Measurements from ENCODE around the gene FAM53B.

FAM53B gene

GRCh38 chr10:124733571-124734245, 10.5 kb downstream of the FAM53B start:
- no peak for DNase-seq (ENCODE audit: low read depth)
- no peak for TF ChIP-seq CTCF (IDR thresholded peaks at IDR 0.05; ENCODE audit: low read depth, low read length, missing control alignments)
- H3K4me3 ChIP-seq (ENCODE audit: low read depth, low read length): peak overlapping the region; percentile 43

- DNase-seq (ENCODE audit: low read depth): peak; percentile 76
- H3K4me3 ChIP-seq (ENCODE audit: low read depth, low read length): peak overlapping the region; percentile 43
- no peak for TF ChIP-seq CTCF (IDR thresholded peaks at IDR 0.05; ENCODE audit: low read depth, low read length, missing control alignments)
Measured at GRCh38 chr10:124732931-124733570, 11.1 kb downstream of the FAM53B start.

GRCh38 chr10:124731551-124731950, 12.6 kb downstream of the FAM53B start:
- DNase-seq (ENCODE audit: low read depth): no peak
- TF ChIP-seq CTCF (IDR thresholded peaks at IDR 0.05; ENCODE audit: low read depth, low read length, missing control alignments): no peak
- peak overlapping the region; percentile 43; the same call in 1 of the 2 replicates for H3K4me3 ChIP-seq (ENCODE audit: low read depth, low read length)

GRCh38 chr10:124730790-124731189, 13.4 kb downstream of the FAM53B start:
- no peak overlapping the region for H3K4me3 ChIP-seq (ENCODE audit: low read depth, low read length)
- TF ChIP-seq CTCF (IDR thresholded peaks at IDR 0.05; ENCODE audit: low read depth, low read length, missing control alignments): no peak
- DNase-seq (ENCODE audit: low read depth): no peak

GRCh38 chr10:124728830-124729661, 15.1 kb downstream of the FAM53B start:
- no peak for DNase-seq (ENCODE audit: low read depth)
- TF ChIP-seq CTCF (IDR thresholded peaks at IDR 0.05; ENCODE audit: low read depth, low read length, missing control alignments): no peak
- H3K4me3 ChIP-seq (ENCODE audit: low read depth, low read length): no peak overlapping the region

- TF ChIP-seq CTCF (IDR thresholded peaks at IDR 0.05; ENCODE audit: low read depth, low read length, missing control alignments): no peak
- no peak overlapping the region; the same call in 1 of the 2 replicates for H3K4me3 ChIP-seq (ENCODE audit: low read depth, low read length)
- DNase-seq (ENCODE audit: low read depth): no peak
Measured at GRCh38 chr10:124728071-124728829, 15.9 kb downstream of the FAM53B start.

Measured in GM12864 (cell line).